Measurements from ENCODE around the gene EDRF1. TPM values are rescaled to one million over a fixed set of nuclear protein-coding genes. Genes with fewer than 3 reads are reported as not detected.

EDRF1 gene
- total and polyA plus RNA-seq, 2 of the 4 experiments (the other 2 are of a cell fraction), result 17.0 to 24.9 TPM

DNA sequence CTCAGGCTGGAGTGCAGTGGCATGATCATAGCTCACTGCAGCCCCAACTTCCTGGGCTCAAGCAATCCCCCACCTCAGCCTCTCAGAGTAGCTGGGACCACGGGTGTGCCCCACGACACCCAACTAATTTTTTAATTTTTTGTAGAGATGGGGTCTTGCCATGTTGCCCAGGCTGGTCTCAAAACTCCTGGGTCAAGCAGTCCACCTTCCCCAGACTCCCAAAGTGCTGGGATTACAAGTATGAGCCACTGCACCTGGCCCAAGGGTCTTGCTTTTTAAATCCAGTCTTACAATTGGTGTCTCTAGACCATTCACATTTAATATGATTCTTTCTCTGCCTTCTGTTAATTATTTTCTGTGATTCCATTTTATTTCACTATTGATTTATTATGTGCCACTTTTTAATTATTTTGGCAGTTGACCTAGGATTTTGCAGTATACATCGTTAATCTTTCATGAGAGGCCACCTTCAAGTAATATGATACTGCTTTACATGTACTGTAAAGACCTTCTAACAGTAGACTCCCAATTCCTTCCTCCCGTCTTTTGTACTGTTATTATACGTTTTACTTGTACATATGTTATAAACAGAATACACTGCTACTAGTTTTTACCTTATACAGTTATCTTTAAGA, 37.5 kb downstream of the EDRF1 start:
- Histone ChIP-seq H3K9me3 (ENCODE audit: control insufficient read depth, insufficient read depth, low read length) (no peaks in the 10 kb centered on the region), H2BK15ac (ENCODE audit: low read depth, low read length) (no peak overlapping the region), H2AK9ac (replicated peaks; ENCODE audit: low read depth, low read length, poor library complexity) (no peak overlapping the region), H2AK5ac (ENCODE audit: low read depth, low read length) (no peak overlapping the region), H3K4me2 (ENCODE audit: low read depth, low read length) (no peak overlapping the region), H3K4me3 (ENCODE audit: insufficient read depth, low read depth, low read length) (no peak overlapping the region), H4K20me1 (ENCODE audit: insufficient read depth, low read length) (no peaks in the 10 kb centered on the region), H3K27ac (ENCODE audit: insufficient read depth, low read length) (no peak overlapping the region), H3K4ac (ENCODE audit: low read depth, low read length) (no peak overlapping the region), H2BK120ac (ENCODE audit: low read depth, low read length) (no peak overlapping the region), H3K4me1 (ENCODE audit: control insufficient read depth, insufficient read depth, low read length) (no peaks in the 10 kb centered on the region), H3K79me1 (ENCODE audit: low read depth in 1 of 2, low read length in 2 of 2) (peaks cover 10 to 11% of the 10 kb centered on the region in 2 experiments; a peak in 2 of 4 replicates), H2BK20ac (ENCODE audit: low read depth, low read length) (no peak overlapping the region), H4K91ac (ENCODE audit: insufficient read depth, low read depth, low read length) (no peak overlapping the region), H3K27me3 (ENCODE audit: control insufficient read depth, insufficient read depth, low read length) (no peaks in the 10 kb centered on the region), H3K18ac (ENCODE audit: low read depth, low read length) (no peak overlapping the region), H3K36me3 (ENCODE audit: control insufficient read depth, insufficient read depth, low read length) (peaks cover 33% of the 10 kb centered on the region), H3K9me1 (ENCODE audit: insufficient read depth, low read length) (no peaks in the 10 kb centered on the region; the same call in 1 of the 2 replicates), H3K56ac (ENCODE audit: extremely low read depth, insufficient read depth, low read length) (no peak overlapping the region), H3K9ac (ENCODE audit: low read depth, low read length) (no peak overlapping the region), H4K5ac (ENCODE audit: low read depth, low read length) (no peak overlapping the region), H2AFZ (replicated peaks; ENCODE audit: low read length, poor library complexity) (no peak overlapping the region), H2BK5ac (ENCODE audit: low read depth, low read length, poor library complexity, severe bottlenecking) (no peak overlapping the region), H4K8ac (ENCODE audit: low read depth in 2 of 2, low read length in 2 of 2) (no peak overlapping the region), H3K23ac (ENCODE audit: low read depth, low read length) (no peak overlapping the region), H3K14ac (replicated peaks; ENCODE audit: low read depth, low read length) (no peak overlapping the region)
- in situ Hi-C loops (cut with MboI; ENCODE audit: low sequenced_read_pairs), result no loop called here
- DNase-seq, result no peak
- no peak for TF ChIP-seq FOS (IDR thresholded peaks at IDR 0.05; ENCODE audit: low read depth, low read length)
- dilution Hi-C loops (cut with HindIII; ENCODE audit: low sequenced_read_pairs, unreplicated experiment), result no loop called here
- ChIA-PET CTCF (no interaction called here), POLR2A (ENCODE audit: unreplicated experiment) (no interaction called here)
- no peak for ATAC-seq (ENCODE audit: low read depth)
- BruUV-seq (replicated peaks), result no TSS peak
- intact Hi-C loops (cut with micrococcal nuclease), result loop anchor here (5.0 kb wide), 1 partner anchor 35 kb away; no protein-coding TSS in a partner anchor
- WGBS, 2 experiments (ENCODE audit: extremely low coverage in 2 of 2, insufficient read length in 1 of 2), result no CpG with 5 or more reads among the region's 5 CpGs

All from IMR-90 (cell line).